Karpas-422 (cell line): Measurements from ENCODE around the gene OR10A6. TPM values are rescaled to one million over a fixed set of nuclear protein-coding genes. Genes with fewer than 3 reads are reported as not detected.

ENCODE experiments used
- DNase-seq: peaks from one replicate; pipeline ENCODE4 v3.0.0-alpha.2; 2015
- H2AFZ ChIP-seq: fragments of 200-600 bp; sonication (generic); 2 replicates; pipeline ENCODE4 v1.6.1; 2014; ENCODE audit warnings: antibody characterized with exemption, low read length, mixed read lengths
- H3K27ac ChIP-seq: fragments of 200-600 bp; sonication (generic); 2 replicates; pipeline ENCODE4 v1.5.1; 2014; ENCODE audit warnings: mild to moderate bottlenecking, low read length, moderate library complexity
- H3K27me3 ChIP-seq: fragments of 200-600 bp; sonication (generic); 2 replicates; pipeline ENCODE4 v1.6.1; 2014; ENCODE audit warnings: low read length, mixed read lengths
- H3K36me3 ChIP-seq: fragments of 200-600 bp; sonication (generic); 2 replicates; pipeline ENCODE4 v1.6.1; 2014; ENCODE audit warnings: low read length, mixed read lengths; ENCODE audit not compliant: insufficient read depth
- H3K4me1 ChIP-seq: fragments of 200-600 bp; sonication (generic); 2 replicates; pipeline ENCODE4 v1.6.1; 2014; ENCODE audit warnings: mild to moderate bottlenecking, low read length, mixed read lengths
- H3K4me2 ChIP-seq: fragments of 200-600 bp; sonication (generic); 2 replicates; pipeline ENCODE4 v1.6.1; 2014; ENCODE audit warnings: low read length, low read depth, mild to moderate bottlenecking; ENCODE audit not compliant: poor library complexity, severe bottlenecking
- H3K4me3 ChIP-seq: fragments of 200-600 bp; sonication (generic); 2 replicates; pipeline ENCODE4 v1.5.1; 2014; ENCODE audit warnings: mild to moderate bottlenecking, antibody characterized with exemption, low read length, mixed read lengths
- H3K79me2 ChIP-seq: fragments of 200-600 bp; sonication (generic); 2 replicates; pipeline ENCODE4 v1.6.1; 2014; ENCODE audit warnings: mild to moderate bottlenecking, low read length, mixed read lengths
- H3K9ac ChIP-seq: fragments of 200-600 bp; sonication (generic); 2 replicates; pipeline ENCODE4 v1.6.0; 2014; ENCODE audit warnings: low read length
- H3K9me2 ChIP-seq: fragments of 200-600 bp; sonication (generic), shearing (Covaris generic); replicated peaks from 2 replicates; pipeline ENCODE4 v1.6.0; 2014; ENCODE audit warnings: mild to moderate bottlenecking, low read length, moderate library complexity; ENCODE audit not compliant: insufficient read depth
- H3K9me3 ChIP-seq: fragments of 300-700, 200-600 bp; sonication (generic); 2 replicates; pipeline ENCODE4 v1.6.1; 2014; ENCODE audit warnings: low read length, mixed read lengths
- H4K20me1 ChIP-seq: fragments of 200-600 bp; sonication (generic); 2 replicates; pipeline ENCODE4 v1.6.1; 2014; ENCODE audit warnings: mild to moderate bottlenecking, antibody characterized with exemption, low read length, low read depth; ENCODE audit not compliant: insufficient read depth
- total RNA-seq: library from RNA; depleted of rRNA; stranded (reverse); fragments of >200 nt; shearing (Covaris generic); gene quantifications from 2 replicates; pipeline ENCODE4 v1.2.3, GENCODE V29; 2014; ENCODE audit warnings: low replicate concordance

OR10A6 gene
- total RNA-seq, 1 experiment from 2014 or later: not detected

DNA sequence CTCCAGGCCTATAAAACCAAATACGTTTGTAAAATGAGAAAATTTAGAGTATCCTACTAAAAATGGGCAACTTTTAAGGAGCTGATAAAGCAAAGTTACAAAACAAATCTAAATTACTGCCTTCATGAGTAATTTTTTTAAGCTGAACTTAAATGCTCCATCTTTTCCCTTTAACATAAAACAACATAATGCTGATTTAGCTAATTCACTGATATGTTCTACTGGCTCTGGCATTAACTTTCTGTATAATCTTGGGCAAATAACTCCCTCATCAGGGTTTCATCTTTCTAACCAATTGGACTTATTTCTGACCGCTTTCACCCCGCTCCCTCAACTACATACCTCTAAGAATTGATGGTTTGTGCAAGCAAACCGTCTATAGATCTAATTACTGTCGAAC, 10.1 kb upstream of the OR10A6 start:
- no peaks in the 10 kb centered on the region for H4K20me1 ChIP-seq
- DNase-seq: no peak
- H3K27ac ChIP-seq: no peak overlapping the region
- no peak overlapping the region for H3K9ac ChIP-seq
- H3K79me2 ChIP-seq: no peaks in the 10 kb centered on the region
- no peaks in the 10 kb centered on the region for H3K27me3 ChIP-seq
- H3K4me1 ChIP-seq: no peaks in the 10 kb centered on the region
- H3K9me3 ChIP-seq: peaks cover 15% of the 10 kb centered on the region
- no peaks in the 10 kb centered on the region for H3K9me2 ChIP-seq
- H3K36me3 ChIP-seq: no peaks in the 10 kb centered on the region; the same call in 1 of the 2 replicates
- no peak overlapping the region for H3K4me3 ChIP-seq
- no peak overlapping the region for H2AFZ ChIP-seq
- no peak overlapping the region for H3K4me2 ChIP-seq

DNA sequence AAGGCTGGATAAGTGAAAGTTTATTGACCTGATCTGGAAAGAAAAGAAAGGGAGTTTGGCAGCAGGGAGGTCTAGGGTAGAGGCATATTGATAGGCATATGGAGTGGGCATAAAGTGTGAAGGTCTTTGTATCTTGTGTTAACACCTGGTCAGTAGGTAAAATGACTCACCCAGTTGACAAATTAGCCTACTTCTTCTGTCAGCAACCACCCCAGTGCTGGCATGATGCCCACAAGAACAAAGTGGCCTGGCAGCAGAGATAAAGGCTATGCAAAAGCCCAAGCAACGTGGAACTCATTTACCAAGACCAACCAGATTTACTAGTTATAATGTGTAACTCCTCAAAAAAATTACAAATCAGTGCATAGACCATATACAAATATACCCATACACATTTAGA, 5.5 kb upstream of the OR10A6 start:
- Histone ChIP-seq H3K9me2 (no peaks in the 10 kb centered on the region), H3K4me3 (no peak overlapping the region), H4K20me1 (no peaks in the 10 kb centered on the region), H3K36me3 (no peaks in the 10 kb centered on the region), H3K9me3 (no peaks in the 10 kb centered on the region), H2AFZ (no peak overlapping the region), H3K79me2 (no peaks in the 10 kb centered on the region), H3K4me1 (peaks cover 3% of the 10 kb centered on the region), H3K9ac (no peak overlapping the region), H3K4me2 (no peak overlapping the region), H3K27ac (no peak overlapping the region), H3K27me3 (no peaks in the 10 kb centered on the region)
- DNase-seq: no peak

DNA sequence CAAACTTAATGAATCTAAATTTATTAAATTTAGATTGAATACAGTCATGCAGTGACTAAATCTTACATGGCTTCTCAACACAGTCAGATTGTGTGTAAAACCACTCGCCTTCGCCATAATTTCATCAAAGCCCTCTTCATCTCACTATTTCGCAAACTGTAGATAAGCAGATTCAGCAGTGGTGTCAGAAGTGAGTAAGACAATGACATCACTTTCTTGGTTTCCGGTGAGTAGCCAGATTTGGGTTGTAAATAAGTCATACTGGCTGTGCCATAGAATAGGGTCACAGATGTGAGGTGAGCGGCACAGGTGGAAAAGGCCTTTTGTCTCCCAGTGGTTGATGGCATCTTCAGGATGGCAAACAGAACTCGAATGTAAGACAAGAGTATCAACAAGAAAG, 3.4 kb downstream of the OR10A6 start:
- no peaks in the 10 kb centered on the region for H3K36me3 ChIP-seq

DNA sequence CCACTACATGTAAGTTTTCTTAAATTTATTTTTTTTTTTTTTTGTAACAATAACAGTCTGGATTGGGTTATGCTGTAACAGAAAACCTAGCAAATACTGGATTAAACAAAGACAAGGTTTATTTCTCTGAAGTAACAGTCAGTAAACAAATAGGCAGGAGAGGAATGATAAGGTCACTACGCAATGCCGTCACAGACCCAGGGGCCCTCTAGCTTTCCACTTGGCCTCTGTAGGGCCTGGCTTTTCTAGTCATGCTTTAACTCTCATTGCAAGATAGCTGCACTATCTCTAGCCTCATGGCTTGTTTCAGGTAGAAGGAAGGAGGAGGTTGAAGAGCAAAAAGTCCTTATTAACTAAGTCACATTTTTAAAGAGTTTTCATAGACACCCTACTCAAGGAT, 6.5 kb downstream of the OR10A6 start:
- Histone ChIP-seq H3K4me3 (no peak overlapping the region), H3K4me2 (no peak overlapping the region), H2AFZ (no peak overlapping the region), H3K27me3 (no peaks in the 10 kb centered on the region), H3K79me2 (no peaks in the 10 kb centered on the region), H3K9ac (no peak overlapping the region), H3K36me3 (no peaks in the 10 kb centered on the region), H3K9me3 (no peaks in the 10 kb centered on the region), H3K27ac (no peak overlapping the region), H3K9me2 (no peaks in the 10 kb centered on the region), H4K20me1 (no peaks in the 10 kb centered on the region), H3K4me1 (no peaks in the 10 kb centered on the region)
- no peak for DNase-seq

More for the DNA sequence above, 3.4 kb downstream of the OR10A6 start:
- Histone ChIP-seq H3K4me3 (no peak overlapping the region), H3K27ac (no peak overlapping the region), H3K4me2 (no peak overlapping the region), H3K9ac (no peak overlapping the region), H3K27me3 (no peaks in the 10 kb centered on the region), H3K9me2 (no peaks in the 10 kb centered on the region), H2AFZ (no peak overlapping the region), H3K4me1 (no peaks in the 10 kb centered on the region), H4K20me1 (no peaks in the 10 kb centered on the region), H3K79me2 (no peaks in the 10 kb centered on the region), H3K9me3 (no peaks in the 10 kb centered on the region)
- DNase-seq: no peak

DNA sequence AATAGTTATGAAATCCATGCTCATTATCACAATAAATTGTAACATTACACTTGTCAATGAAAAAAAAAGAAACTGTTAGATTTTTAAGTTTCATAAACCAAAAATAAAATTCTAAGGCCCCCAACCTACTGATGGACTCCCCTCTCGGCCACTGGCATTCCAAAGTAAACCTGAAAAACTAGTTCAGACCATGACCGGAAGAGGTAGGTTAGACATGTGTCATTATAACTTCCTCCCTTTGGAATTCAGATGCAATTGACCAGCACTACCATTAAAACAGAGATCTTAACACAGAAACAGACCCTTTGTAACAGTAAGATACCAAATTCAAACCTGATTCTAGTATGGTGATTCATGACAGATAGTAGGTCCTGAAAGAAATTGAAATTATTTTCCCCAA, 12.9 kb downstream of the OR10A6 start:
- H3K4me2 ChIP-seq: no peak overlapping the region
- no peaks in the 10 kb centered on the region for H3K79me2 ChIP-seq
- H3K27me3 ChIP-seq: no peaks in the 10 kb centered on the region
- H2AFZ ChIP-seq: no peak overlapping the region
- H3K9ac ChIP-seq: no peak overlapping the region
- H3K27ac ChIP-seq: no peak overlapping the region
- H3K4me3 ChIP-seq: no peak overlapping the region
- no peaks in the 10 kb centered on the region for H4K20me1 ChIP-seq
- no peak for DNase-seq
- no peaks in the 10 kb centered on the region for H3K4me1 ChIP-seq
- no peaks in the 10 kb centered on the region for H3K9me3 ChIP-seq
- H3K36me3 ChIP-seq: no peaks in the 10 kb centered on the region
- no peaks in the 10 kb centered on the region for H3K9me2 ChIP-seq

DNA sequence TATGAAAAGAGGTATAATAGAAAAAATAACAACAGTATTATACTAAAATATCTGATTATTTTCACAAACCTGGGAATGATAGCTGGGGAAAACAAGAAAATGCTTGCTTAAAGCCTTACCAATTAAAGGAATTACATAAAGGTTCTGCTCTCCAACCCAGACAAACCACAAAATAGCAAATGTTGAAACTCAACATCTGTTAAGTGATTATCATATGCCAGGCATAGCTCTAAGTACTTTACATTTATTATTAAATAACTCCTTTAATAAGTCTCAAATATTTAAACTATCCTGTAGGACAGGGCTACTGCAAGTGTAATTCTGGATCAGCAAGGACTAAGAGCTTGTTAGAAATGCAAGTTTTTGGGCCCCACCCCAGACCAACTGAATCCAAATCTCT, 20.1 kb downstream of the OR10A6 start:
- no peaks in the 10 kb centered on the region for H3K9me2 ChIP-seq
- H4K20me1 ChIP-seq: no peaks in the 10 kb centered on the region
- H3K27ac ChIP-seq: no peak overlapping the region
- H3K4me2 ChIP-seq: no peak overlapping the region
- no peaks in the 10 kb centered on the region for H3K36me3 ChIP-seq
- H3K9me3 ChIP-seq: no peaks in the 10 kb centered on the region
- H2AFZ ChIP-seq: no peak overlapping the region
- H3K4me1 ChIP-seq: peaks cover 6% of the 10 kb centered on the region
- H3K9ac ChIP-seq: no peak overlapping the region
- no peaks in the 10 kb centered on the region for H3K27me3 ChIP-seq
- no peak for DNase-seq
- no peaks in the 10 kb centered on the region for H3K79me2 ChIP-seq
- no peak overlapping the region for H3K4me3 ChIP-seq

DNA sequence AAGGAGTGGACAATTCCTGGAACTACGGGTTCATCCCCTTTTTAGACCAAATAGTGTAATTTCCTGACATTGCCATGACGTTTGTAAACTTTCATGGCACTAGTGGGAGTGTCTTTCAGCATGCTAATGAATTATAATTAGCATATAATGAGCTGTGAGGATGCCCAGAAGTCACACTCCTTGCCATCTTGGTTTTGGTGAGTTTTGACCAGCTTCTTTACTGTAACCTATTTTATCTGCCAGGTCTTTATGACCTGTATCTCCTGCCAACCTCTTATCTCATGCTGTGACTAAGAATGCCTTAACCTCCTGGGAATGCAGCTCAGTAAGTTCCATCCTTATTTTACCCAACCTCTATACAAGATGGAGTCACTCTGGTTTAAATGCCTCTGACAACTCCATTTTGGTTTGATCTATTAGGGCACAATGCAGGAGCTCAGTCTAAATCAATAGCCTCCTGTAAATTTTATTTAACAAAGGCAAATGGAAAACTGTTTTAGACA, 20.7 kb downstream of the OR10A6 start:
- H3K4me2 ChIP-seq: no peak overlapping the region
- no peak overlapping the region for H2AFZ ChIP-seq
- H3K36me3 ChIP-seq: no peaks in the 10 kb centered on the region
- no peaks in the 10 kb centered on the region for H3K9me3 ChIP-seq
- no peaks in the 10 kb centered on the region for H3K9me2 ChIP-seq
- peaks cover 6% of the 10 kb centered on the region for H3K4me1 ChIP-seq
- H4K20me1 ChIP-seq: no peaks in the 10 kb centered on the region
- H3K27me3 ChIP-seq: no peaks in the 10 kb centered on the region
- no peak overlapping the region for H3K4me3 ChIP-seq
- H3K9ac ChIP-seq: no peak overlapping the region
- DNase-seq: no peak
- H3K27ac ChIP-seq: no peak overlapping the region
- no peaks in the 10 kb centered on the region for H3K79me2 ChIP-seq

DNA sequence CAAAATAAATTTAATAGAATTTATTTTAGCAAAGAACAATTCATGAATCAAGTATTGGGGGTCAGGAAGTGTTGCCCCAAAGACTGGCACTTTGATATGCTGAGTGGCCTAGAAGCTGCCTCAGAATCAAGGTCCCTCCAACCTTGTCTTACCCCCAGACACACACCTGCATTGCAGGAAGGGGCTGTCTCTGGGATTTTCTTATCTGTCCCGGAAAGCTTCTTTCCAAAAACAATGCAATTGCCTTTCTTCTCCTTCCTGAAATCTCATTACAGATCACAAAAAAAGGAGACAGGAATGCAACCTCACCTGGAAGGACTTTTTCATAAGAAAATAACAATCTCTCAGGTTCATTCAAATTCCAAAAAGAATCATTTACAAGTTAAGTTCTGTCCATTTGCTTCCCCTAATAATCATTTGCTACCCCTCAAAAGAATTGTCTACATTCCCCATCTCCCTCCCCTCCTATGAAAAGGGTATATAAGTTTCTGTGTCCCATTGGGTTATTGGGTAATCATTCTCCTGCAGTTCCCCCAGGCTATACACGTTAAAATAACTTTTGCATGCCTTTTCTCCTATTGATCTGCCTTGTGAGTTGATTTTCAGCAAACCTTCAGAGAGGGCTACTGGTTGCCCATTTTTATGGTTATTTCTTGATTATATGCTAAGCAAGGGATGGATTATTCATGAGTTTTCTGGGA, 21.3 kb downstream of the OR10A6 start:
- no peak overlapping the region for H3K9ac ChIP-seq
- H3K36me3 ChIP-seq: no peaks in the 10 kb centered on the region
- no peak overlapping the region for H3K27ac ChIP-seq
- H2AFZ ChIP-seq: no peak overlapping the region
- no peak overlapping the region for H3K4me3 ChIP-seq
- H3K4me2 ChIP-seq: no peak overlapping the region
- no peak for DNase-seq
- H4K20me1 ChIP-seq: no peaks in the 10 kb centered on the region
- no peaks in the 10 kb centered on the region for H3K9me2 ChIP-seq
- no peaks in the 10 kb centered on the region for H3K79me2 ChIP-seq
- H3K27me3 ChIP-seq: no peaks in the 10 kb centered on the region
- H3K9me3 ChIP-seq: no peaks in the 10 kb centered on the region
- peaks cover 6% of the 10 kb centered on the region for H3K4me1 ChIP-seq
